ENCODE measurements around the gene EMC10. TPM values are rescaled to one million over a fixed set of nuclear protein-coding genes. Genes with fewer than 3 reads are reported as not detected.

Gene EMC10
- total RNA-seq, 1 experiment from 2014 or later, result 109 TPM

DNA sequence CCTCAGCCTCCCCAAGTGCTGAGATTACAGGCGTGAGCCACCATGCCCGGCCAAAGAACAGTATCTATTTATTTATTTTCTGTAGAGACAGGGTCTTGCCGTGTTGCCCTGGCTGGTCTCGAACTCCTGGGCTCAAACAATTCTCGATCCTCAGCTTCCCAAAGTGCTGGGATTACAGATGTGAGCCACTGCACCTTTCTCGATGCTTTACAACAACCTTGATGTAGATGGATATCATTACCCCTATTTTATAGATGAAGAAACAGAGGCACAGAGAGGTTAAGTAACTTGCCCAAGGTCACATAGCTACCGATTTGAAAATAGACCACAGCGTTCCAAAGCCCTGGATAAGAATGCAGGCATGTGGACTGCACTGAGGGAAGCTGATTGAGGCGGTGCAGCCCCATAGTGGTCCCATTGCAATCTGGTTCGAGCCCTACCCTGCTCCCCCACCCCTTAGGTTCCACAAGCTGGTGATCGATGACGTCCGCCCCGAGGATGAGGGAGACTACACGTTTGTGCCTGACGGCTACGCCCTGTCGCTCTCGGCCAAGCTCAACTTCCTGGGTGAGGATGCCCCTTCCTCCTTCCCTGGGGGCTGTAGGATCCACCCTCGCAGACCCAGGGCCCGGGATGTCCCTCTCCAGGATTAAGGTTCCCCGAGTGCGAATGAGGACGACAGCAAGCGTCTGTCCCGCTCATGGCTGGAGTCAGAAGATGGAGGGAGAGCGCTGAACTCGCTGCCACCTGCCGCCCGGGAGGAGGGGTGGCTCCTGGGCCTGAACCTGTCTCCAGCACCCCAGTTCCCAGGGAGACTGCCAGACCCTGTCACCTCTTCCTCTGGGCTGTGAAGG lies 25.7 kb upstream of the EMC10 start:
- peak overlapping the region in 1 of 3 experiments; percentile 70; a peak in 1 of 7 replicates for H3K27ac Mint-ChIP-seq
- peaks cover 2% of the 10 kb centered on the region for H3K27me3 Mint-ChIP-seq (ENCODE audit: low read depth)
- peaks cover 2 to 4% of the 10 kb centered on the region in 2 experiments; a peak in 4 of 5 replicates for H3K9me3 Mint-ChIP-seq
- H2BK5ac ChIP-seq (ENCODE audit: insufficient read length, low read length), result no peak overlapping the region
- no peak overlapping the region for H2BK20ac ChIP-seq (ENCODE audit: low read depth, low read length, poor library complexity, severe bottlenecking)
- H4K5ac ChIP-seq (ENCODE audit: insufficient read length, low read depth, low read length), result no peak overlapping the region
- no CpG with 5 or more reads among the region's 30 CpGs for WGBS (ENCODE audit: extremely low coverage, insufficient read length, low lambda C conversion rate)
- H3K23me2 ChIP-seq (ENCODE audit: insufficient read length, low read depth, low read length, poor library complexity, severe bottlenecking), result no peaks in the 10 kb centered on the region
- no peak overlapping the region for H3K27ac ChIP-seq (ENCODE audit: insufficient read length, low read depth, low read length)
- H3K4me1 Mint-ChIP-seq, result peaks cover 0 to 10% of the 10 kb centered on the region in 2 experiments; a peak in 2 of 4 replicates
- H2AFZ ChIP-seq (ENCODE audit: low read length), result no peak overlapping the region
- no peak overlapping the region for H3K9ac ChIP-seq (ENCODE audit: extremely low read depth, insufficient read length, low read length)
- no peaks in the 10 kb centered on the region for H3K27me3 ChIP-seq (ENCODE audit: insufficient read depth, low read length)
- no peak overlapping the region for H2AK5ac ChIP-seq (ENCODE audit: insufficient read length, low read length)
- no peak overlapping the region for H3K23ac ChIP-seq (ENCODE audit: insufficient read length, low read depth, low read length)
- H3K9me3 ChIP-seq (ENCODE audit: control insufficient read depth, low read depth, low read length), result no peaks in the 10 kb centered on the region
- H3K79me2 ChIP-seq (ENCODE audit: insufficient read depth, low read length), result no peaks in the 10 kb centered on the region
- no peak overlapping the region for H4K8ac ChIP-seq (replicated peaks; ENCODE audit: insufficient read length, low read depth, low read length)
- no peak overlapping the region for H3K4me2 ChIP-seq (ENCODE audit: insufficient read depth, insufficient read length, low read length)
- H4K20me1 ChIP-seq (ENCODE audit: control insufficient read depth, insufficient read depth, insufficient read length), result peaks cover 6% of the 10 kb centered on the region
- no peak overlapping the region for H3K18ac ChIP-seq (ENCODE audit: insufficient read length, low read depth, low read length)
- H3K56ac ChIP-seq (ENCODE audit: insufficient read length, low read depth, low read length), result no peak overlapping the region
- no peak overlapping the region for H3T11ph ChIP-seq (ENCODE audit: low read length)
- H3K79me1 ChIP-seq (ENCODE audit: insufficient read depth, low read depth, low read length, poor library complexity, severe bottlenecking), result no peaks in the 10 kb centered on the region
- no peak for DNase-seq
- H3K14ac ChIP-seq (ENCODE audit: insufficient read depth, low read length), result no peak overlapping the region
- H3K36me3 Mint-ChIP-seq (ENCODE audit: insufficient read depth in 1 of 3, low read depth in 3 of 3), result peaks cover 0 to 9% (median 6%) of the 10 kb centered on the region in 3 experiments; a peak in 6 of 7 replicates
- H3K4me1 ChIP-seq (ENCODE audit: insufficient read depth, low read length), result no peaks in the 10 kb centered on the region
- no peak overlapping the region for H2BK15ac ChIP-seq (ENCODE audit: low read depth, low read length)
- H3K4me3 Mint-ChIP-seq, result no peak overlapping the region
- TF ChIP-seq, protein P1, sequence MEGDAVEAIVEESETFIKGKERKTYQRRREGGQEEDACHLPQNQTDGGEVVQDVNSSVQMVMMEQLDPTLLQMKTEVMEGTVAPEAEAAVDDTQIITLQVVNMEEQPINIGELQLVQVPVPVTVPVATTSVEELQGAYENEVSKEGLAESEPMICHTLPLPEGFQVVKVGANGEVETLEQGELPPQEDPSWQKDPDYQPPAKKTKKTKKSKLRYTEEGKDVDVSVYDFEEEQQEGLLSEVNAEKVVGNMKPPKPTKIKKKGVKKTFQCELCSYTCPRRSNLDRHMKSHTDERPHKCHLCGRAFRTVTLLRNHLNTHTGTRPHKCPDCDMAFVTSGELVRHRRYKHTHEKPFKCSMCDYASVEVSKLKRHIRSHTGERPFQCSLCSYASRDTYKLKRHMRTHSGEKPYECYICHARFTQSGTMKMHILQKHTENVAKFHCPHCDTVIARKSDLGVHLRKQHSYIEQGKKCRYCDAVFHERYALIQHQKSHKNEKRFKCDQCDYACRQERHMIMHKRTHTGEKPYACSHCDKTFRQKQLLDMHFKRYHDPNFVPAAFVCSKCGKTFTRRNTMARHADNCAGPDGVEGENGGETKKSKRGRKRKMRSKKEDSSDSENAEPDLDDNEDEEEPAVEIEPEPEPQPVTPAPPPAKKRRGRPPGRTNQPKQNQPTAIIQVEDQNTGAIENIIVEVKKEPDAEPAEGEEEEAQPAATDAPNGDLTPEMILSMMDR (conservative IDR thresholded peaks at IDR 0.05), result no peak
- no peak overlapping the region for H4K91ac ChIP-seq (ENCODE audit: insufficient read length, low read depth, low read length)
- H2BK12ac ChIP-seq (ENCODE audit: insufficient read length, low read depth, low read length), result no peak overlapping the region
- H2BK120ac ChIP-seq (ENCODE audit: low read depth, low read length, poor library complexity, severe bottlenecking), result no peak overlapping the region
- no peak overlapping the region for H3K4ac ChIP-seq (ENCODE audit: low read depth, low read length)
